GM18526 (cell line): ENCODE data around the gene MAPKAPK5.

Experiments used
- POLR2A ChIP-seq: IDR thresholded peaks from 3 replicates; pipeline ENCODE4 v1.6.1; 2011; ENCODE audit not compliant: insufficient read length; ENCODE audit errors: extremely low read depth

MAPKAPK5 gene

DNA sequence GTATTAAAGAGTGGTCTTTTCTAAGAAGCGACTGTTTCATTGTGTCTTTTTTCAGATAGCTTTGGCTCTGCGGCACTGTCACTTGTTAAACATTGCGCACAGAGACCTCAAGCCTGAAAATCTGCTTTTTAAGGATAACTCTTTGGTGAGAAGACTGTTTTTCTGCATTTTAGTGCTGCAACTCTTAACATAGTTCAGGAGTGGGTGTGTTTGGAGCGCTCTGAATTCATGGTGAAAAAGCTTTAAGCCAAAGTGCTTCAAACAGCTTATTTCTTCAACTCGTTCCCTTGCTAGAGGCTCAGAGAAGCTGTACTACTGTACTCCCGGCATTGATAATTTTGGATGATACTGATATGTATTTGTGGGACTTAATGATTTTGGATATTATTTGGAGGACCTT lies 28.2 kb downstream of the MAPKAPK5 start:
- no peak for TF ChIP-seq POLR2A

DNA sequence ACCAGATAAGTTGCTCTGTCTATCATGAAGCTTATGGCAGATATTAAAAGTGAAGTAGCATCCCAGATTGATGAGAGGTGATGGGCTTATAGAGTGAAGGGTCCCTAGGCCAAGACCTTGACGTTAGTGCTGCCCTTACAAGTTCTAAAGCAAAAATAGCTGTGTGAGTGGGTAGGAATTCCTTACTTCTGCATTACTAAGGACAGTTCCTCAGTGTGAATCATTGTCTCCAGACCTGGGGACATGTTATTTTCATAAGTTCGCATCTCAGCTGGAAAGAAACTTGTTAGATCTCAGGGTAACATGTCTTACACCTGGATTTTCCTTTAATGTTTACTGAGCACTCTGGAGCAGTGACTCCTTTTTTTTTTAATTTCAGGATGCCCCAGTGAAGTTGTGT lies 28.7 kb downstream of the MAPKAPK5 start:
- no peak for TF ChIP-seq POLR2A

DNA sequence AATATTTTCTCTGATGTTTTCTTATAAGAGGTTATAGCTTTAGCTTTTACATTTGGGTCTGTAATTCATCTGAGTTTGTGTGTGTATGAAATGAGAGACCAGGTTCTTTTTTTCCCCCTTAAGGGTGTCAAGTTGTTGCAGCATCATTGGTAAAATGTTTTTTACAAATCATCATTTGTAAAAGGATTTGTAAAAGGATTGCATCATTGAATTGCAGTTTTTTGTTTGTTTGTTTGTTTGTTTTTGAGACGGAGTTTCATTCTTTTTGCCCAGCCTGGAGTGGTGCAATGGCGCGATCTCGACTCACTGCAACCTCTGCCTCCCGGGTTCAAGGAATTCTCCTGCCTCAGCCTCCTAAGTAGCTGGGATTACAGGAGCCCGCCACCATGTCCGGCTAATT lies 31.1 kb downstream of the MAPKAPK5 start:
- no peak for TF ChIP-seq POLR2A

- no peak for TF ChIP-seq POLR2A
These were observed 39.7 kb downstream of the MAPKAPK5 start for GRCh38 chr12:111881716-111882115.

- TF ChIP-seq POLR2A = no peak
These were observed 44.9 kb downstream of the MAPKAPK5 start for GRCh38 chr12:111886662-111887545.

- no peak for TF ChIP-seq POLR2A
These were observed 46.1 kb downstream of the MAPKAPK5 start for GRCh38 chr12:111887926-111888745.

- no peak for TF ChIP-seq POLR2A
These were observed 51.3 kb downstream of the MAPKAPK5 start for GRCh38 chr12:111893287-111893686.

DNA sequence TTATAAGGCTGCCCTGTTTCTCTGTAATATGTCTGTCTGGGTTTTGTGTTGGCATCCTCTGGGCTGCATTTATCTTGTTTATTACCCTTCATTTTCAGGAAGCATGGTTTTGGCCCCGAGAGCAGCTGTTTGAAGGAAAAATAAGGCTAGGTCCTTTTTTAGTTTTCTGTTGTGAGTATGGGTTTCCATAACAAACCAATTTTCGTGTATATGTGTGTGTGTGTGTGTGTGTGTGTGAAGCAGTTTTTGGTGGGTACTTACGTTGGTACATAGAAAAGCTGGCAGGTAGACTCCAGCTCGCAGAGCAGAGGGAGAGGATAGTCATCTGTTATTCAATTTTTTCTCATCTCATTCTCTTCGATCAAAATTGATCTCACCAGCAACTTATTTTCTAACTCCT lies 52.5 kb downstream of the MAPKAPK5 start:
- no peak for TF ChIP-seq POLR2A

DNA sequence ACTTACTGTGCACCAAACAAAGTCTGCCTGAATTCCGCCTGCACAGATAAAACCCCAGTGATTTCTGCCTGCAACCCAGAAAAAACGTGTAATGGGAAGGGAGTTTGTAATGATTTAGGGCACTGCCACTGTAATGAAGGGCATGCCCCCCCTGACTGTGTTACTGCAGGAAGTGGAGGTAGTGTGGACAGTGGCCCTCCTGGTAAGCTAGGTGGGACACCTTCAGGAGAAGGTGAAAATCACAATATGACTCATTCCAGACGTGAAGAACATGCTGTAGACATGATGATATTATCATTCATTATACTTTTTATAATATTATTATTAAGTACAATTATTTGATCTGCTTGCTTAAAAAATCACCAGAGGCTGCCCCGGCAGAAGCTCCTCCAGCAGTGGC lies 59.2 kb downstream of the MAPKAPK5 start:
- no peak for TF ChIP-seq POLR2A

DNA sequence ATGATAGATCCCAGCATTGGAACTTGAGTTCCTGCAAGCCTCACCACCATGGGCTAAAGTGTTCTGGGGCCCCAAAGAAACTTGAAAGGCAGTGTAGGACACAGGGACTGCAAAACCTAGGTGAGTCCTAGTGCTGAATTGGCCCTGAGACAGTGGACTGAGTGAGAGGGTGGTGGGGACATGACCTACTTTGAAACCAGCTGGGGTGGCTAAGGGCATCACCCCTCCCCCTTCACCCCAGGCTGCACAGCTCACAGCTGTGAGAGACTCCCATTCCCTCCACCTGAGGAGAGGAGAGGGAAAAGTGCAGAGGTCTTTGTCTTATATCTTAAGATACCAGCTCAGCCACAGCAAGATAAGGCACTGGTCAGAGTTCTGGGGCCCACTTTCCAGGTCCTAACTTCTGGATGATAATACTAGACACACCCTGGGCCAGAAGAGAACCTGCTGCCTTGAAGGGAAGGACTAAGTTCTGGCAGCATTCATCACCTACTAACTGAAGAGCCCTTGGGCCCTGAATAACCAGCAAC lies 62.5 kb downstream of the MAPKAPK5 start:
- no peak for TF ChIP-seq POLR2A

- no peak for TF ChIP-seq POLR2A
These were observed 63.5 kb downstream of the MAPKAPK5 start for GRCh38 chr12:111905502-111905901.

GRCh38 chr12:111907740-111908139 lies 65.7 kb downstream of the MAPKAPK5 start:
- no peak for TF ChIP-seq POLR2A

DNA sequence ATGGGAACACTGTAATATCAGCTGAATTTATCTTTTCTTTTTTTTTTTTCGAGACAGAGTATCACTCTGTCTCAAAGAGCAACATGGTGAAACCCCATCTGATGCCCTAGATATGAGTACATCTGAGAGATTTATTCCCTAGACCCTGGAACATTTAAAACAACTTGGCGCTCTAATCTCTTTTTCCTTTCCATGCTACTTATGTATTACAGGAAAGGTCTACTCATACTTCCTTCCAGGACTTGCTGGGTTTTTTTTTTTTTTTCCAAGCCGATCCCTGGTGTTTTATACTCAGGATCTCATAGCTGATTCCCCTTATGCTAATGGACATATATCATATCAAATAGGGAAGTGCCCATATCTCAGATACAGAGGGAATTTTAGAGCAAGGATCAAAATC lies 83.1 kb downstream of the MAPKAPK5 start:
- TF ChIP-seq POLR2A = no peak

- TF ChIP-seq POLR2A = no peak
These were observed 84.6 kb downstream of the MAPKAPK5 start for GRCh38 chr12:111926631-111927030.

DNA sequence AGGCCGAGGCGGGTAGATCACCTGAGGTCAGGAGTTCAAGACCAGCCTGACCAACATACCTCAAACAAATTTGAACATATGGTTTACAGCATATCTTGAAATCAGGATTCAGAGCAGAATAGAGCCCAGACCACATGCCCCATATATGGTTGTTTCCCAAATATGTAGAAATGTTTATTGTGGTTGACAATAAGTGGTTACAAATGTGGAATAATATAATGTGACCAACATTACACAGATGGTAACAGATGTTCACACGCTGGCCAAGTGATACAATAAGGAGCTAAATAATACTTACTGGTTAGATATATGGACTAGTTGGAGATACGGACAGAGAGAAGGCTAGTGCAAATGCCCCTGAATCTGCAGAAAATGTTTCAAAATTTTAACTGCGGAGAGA lies 85.3 kb downstream of the MAPKAPK5 start:
- no peak for TF ChIP-seq POLR2A

DNA sequence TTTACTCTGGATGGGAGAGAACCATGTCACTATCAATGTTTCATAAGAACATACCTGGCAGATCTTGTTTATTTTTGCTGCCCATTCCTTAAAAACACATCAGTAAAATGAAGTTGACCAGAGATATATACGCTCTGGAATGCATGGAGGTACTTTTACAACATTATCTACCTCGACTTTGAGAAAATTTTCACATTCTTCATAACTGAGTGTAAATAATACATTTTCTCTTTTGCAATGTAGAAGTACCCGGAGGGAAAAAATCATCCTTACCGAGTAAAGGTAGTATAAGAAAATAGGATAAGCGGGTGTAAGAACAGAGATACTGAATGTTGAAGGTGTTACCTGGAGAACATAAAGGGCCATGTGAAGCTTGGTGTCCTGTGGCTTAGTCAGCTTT lies 90.2 kb downstream of the MAPKAPK5 start:
- no peak for TF ChIP-seq POLR2A
